Stimulated activated CD4-positive, alpha-beta T cell treated with anti-CD3 and anti-CD28 coated beads, Interleukin-4, amount 100 ng/mL, for 4 hours (primary cell): ENCODE measurements around the gene RNU11.
"Not testable (repeated sequence)": the region's sequence is repeated elsewhere in the genome, so short reads cannot be mapped to it uniquely, and the experiment has no call there.

Experiments used
- DNase-seq, 2 experiments: peaks; one replicate each; pipeline ENCODE4 v3.0.0-alpha.2; 2020

RNU11 gene

GRCh38 chr1:28648474-28649198 is at the start of gene RNU11:
Gene RNU11 (plus strand): TSS chr1:28648600.
- DNase-seq = peak; percentile 82 to 88

DNA sequence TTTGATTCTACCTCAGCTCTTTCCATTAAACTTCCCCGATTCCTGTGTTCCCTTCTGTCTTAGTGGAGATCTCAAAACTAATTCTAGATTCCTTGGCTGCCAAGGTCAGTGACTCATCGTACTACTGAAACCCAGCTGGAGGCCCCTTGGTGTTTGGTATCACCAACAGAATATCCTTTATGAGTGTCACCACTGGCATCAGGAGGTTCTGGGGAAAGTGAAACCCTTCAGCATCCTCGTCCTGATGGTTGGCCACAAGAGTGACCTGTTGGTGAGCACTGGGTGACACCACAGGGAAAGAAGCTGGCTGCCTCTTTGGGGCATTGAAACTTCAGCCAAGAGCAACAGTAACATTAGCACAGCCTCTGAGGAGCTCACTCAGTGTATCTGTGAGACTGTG is 46.7 kb upstream of the RNU11 start:
- no peak for DNase-seq

DNA sequence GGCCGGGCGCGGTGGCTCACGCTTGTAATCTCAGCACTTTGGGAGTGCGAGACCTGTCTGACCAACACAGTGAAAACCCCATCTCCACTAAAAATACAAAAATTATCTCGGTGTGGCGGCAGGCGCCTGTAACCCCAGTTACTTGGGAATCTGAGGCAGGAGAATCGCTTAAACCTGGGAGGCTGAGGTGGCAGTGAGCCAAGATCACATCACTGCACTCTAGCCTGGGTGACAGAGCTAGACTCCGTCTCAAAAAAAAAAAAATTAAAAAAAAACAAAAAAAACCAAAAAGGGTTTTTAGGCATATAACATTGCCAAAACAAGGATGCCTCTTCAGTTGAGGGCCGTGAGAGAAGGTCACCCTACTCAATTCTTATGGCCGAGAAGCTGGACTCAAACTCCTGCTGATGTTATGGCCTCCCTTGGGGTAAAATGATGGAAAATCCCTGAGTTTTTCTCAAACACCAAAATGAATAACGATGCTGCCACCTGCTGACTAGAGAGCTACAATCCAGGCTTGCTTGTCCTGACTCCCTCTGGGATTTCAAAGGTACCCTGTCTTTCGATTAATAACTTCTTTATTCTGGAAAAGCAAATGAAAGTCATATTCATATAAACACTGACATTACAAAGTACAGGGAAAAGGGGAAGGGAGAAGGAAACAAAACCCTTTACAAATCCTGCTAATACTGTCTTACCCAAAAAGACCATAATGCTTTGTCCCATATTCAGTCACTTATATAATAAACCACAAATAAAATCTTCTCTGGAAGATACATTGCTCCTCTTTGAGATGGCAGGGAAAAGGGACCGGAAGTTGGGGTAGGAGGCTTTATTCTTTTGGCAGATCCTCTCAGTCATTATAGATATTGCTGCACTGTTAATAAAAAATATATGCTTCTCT is 45.6 kb upstream of the RNU11 start:
- DNase-seq = peak in 1 of 2 experiments; percentile 8

- DNase-seq = no peak
Observed at GRCh38 chr1:28604411-28604810, 44.0 kb upstream of the RNU11 start.

- DNase-seq = no peak
Observed at GRCh38 chr1:28604962-28605361, 43.4 kb upstream of the RNU11 start.

GRCh38 chr1:28606771-28607170 is 41.6 kb upstream of the RNU11 start:
- no peak for DNase-seq

DNA sequence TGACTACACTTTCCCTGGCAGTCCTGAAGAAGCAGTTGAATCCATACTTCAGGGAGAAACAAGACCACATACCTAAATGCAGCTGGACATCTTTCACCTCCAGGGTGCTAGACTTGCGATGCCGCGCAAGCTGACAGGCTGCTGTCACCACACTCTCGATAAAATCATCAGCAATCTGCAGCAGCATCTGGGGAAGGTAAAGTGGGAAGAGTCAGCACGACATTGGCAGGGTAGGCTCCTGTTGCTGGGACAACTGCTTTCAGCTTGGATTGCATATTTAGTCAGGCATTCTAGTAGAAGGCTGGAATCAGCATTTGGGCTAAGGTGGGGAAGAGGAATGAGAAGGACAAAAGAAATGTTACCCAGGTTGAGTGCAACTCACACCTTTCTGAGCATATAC is 35.2 kb upstream of the RNU11 start:
- no peak for DNase-seq

DNA sequence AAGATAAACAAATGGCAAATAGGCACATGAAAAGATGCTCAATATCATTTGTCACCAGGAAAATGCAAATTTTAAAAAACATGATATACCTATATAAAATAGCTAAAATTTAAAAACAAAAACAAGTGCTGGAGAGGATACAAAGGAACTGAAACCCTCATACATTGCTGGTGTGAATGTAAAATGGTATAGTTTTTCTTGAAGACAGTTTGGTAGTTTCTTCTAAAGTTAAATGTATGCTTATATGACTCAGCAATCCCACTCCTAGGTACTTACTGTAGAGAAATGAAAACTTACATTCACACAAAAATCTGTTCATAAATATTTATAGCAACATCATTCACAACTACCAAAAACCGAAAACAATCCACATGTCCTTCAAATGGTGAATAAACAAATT is 16.7 kb upstream of the RNU11 start:
- DNase-seq = no peak

GRCh38 chr1:28632560-28632959 is 15.8 kb upstream of the RNU11 start:
- DNase-seq = no peak

- peak in 1 of 2 experiments; percentile 17 for DNase-seq
Observed at GRCh38 chr1:28640766-28641165, 7.6 kb upstream of the RNU11 start.

DNA sequence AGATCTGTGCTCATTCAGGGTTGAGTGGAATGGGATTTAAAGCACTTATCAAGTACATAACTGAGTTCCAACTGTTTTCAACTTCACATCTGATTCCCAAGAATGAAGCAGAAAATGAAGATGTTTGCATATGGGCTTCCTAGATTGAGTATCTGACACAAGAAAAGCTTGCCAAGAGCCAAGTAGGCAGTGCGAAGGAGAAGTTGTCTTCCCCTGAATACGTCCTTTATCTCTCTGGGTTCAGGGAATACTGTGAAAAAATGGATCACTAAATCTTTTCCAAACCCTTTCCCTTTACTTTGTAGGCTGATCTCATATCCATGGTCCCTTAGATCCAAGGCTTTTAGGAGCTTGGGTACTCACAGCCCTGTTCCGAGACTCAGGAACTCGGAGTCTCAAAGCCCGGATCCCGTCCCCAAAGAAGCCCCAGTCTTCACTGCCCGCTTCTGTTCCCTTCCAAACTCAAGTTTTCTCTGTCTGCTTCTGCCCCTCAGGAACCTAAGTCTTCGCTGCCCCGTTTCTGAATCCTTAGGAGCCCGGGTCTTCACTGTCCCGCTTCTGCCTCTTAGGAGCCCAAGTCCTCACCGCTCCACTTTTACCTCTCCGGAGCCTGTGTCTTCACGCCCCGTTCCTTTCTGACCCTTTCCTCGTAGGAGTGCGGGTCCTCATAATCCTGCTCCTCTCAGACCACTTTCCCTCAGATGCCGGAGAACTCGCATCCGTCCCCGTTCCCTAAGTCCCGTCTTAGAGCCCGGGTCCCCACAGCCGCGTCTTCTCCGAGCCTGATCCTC is 6.1 kb upstream of the RNU11 start:
- DNase-seq = peak in 1 of 2 experiments; percentile 12

DNA sequence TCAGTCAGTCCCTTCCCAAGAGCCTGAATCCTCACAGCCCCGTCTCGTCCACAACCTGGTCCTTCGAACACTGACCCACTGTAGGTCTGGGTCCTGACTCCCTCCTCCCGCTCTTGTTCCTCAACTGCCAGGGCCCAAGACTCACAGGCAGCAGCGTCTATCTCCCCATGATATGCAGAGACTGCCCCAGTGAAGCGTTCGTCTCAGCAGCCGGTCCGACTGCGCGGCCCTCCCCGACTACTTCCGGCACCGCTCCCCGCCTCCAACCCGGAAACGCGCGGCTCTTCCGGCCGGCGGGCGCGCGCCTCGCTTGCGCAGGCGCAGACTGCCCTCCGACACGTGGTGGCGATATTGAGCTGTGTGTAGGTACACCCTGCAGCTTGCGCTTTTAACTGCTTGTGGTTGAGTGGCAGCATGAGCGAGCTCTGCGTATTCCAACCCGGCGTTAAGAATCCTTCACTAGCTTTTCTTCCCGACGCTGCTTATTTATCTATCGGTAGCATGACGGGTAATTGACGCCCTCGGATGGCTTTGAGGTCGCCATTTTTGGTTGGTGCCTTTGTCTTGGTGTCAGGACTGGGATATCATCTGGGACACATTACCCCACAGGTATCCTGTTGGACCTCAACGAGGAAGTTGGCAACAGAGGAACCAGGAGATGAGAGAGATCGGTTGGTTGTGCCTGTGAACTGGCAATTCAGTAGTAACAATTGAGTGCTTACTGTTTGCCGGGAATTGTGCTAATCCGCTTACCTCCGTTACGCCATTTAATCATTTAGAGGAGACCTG is 5.4 kb upstream of the RNU11 start, which contains the start of gene TAF12:
Gene TAF12, minus strand, starts transcription at position 221 of the 789 bp plus-strand sequence. CDS start 20,986 bp downstream, outside the sequence.
- DNase-seq = peak; percentile 86 to 92

GRCh38 chr1:28644494-28644893 is 3.9 kb upstream of the RNU11 start:
- DNase-seq = no peak

- not testable (repeated sequence) for DNase-seq
Observed at GRCh38 chr1:28645406-28645805, 3.0 kb upstream of the RNU11 start.

GRCh38 chr1:28646040-28646439 is 2.4 kb upstream of the RNU11 start:
- no peak for DNase-seq

DNA sequence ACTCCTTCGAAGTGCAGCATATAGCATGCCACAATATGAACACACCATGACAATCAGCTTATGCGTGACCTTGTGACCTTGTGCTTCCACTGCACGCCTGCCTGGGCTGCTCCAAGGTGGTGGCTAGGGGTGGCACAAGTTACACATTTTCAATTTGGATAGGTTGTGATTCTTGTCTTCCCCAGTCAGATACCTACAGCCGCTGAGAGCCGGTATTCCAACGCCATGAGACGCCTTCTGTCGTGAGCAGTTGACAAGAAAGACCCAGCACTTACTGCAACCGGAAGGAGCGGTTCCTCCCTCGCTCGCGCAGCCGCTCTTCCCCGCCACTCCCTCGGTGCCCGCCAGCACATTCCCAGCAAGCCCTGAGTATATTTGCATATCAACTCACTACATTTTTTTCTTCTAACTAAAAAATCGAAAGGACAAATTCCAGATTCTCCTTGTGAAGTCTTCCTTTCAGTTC is 359 bp upstream of the RNU11 start:
- DNase-seq = peak; percentile 78 to 90

GRCh38 chr1:28653063-28653462 is 4.7 kb downstream of the RNU11 start:
- not testable (repeated sequence) for DNase-seq

DNA sequence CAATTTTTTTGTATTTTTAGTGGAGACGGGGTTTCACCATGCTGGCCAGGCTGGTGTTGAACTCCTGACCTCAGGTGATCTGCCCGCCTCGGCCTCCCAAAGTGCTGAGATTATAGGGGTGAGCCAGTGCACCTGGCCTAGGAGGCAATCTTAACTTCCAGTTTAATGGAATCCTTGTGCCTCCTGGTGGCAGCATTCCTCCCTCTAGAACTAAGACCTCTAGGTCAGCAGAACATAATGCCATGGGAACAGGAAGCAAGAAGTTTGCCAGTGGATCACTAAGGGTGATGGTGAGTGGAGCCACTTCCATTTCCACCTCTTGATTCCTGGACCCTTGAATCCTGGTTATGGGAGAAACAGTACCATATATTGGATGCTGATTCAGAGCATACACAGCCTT is 5.5 kb downstream of the RNU11 start:
- not testable (repeated sequence) for DNase-seq

- not testable (repeated sequence) for DNase-seq
Observed at GRCh38 chr1:28655448-28656311, 7.3 kb downstream of the RNU11 start.

GRCh38 chr1:28656335-28656734 is 7.9 kb downstream of the RNU11 start:
- DNase-seq = no peak

DNA sequence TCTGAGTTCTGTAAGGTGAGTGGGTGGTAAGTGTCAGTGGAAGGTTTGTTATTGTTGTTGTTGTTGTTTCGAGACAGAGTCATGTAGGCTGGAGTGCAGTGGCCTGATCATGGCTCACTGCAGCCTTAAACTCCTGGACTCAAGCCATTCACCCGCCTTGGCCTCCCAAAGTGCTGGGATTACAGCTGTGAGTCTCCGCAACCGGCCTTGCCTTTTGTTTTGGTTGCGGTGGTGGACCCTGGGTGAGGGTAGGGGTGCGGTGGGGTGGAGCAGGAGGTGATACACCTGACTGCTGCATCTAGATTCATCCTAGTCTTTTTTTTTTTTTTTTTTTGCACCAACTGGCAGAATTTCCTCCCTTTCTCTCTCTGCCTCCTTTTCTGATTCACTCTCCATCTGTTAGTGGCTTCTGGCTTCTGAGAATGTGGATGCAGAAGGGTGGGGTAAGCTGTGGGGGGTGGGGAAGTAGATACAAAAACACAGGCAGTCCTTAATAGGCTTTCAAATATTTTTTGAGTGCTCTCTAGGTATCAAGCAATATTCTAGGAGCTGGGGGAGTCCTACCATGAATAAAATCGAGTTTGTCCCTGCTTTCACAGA is 15.6 kb downstream of the RNU11 start:
- no peak for DNase-seq
